IPS-NIHi11 (cell line): Measurements from ENCODE around the gene CCDC13.
A peak's percentile ranks its signal among the peaks of the same experiment; 100 is the strongest.

ENCODE experiments used
- DNase-seq: peaks from one replicate; pipeline ENCODE4 v3.0.0; 2012; ENCODE audit warnings: mixed read lengths, low spot score

Gene CCDC13

GRCh38 chr3:42796332-42796885 lies 23.4 kb upstream of the CCDC13 start:
- DNase-seq, result no peak

- no peak for DNase-seq
Measured at GRCh38 chr3:42795621-42796181, 22.6 kb upstream of the CCDC13 start.

- DNase-seq, result no peak
Measured at GRCh38 chr3:42790714-42791229, 17.7 kb upstream of the CCDC13 start.

GRCh38 chr3:42786631-42787030 lies 13.6 kb upstream of the CCDC13 start:
- no peak for DNase-seq

- DNase-seq, result no peak
Measured at GRCh38 chr3:42786212-42786611, 13.2 kb upstream of the CCDC13 start.

- peak; percentile 68 for DNase-seq
Measured at GRCh38 chr3:42780892-42781700, 8.0 kb upstream of the CCDC13 start.

GRCh38 chr3:42780398-42780797 lies 7.3 kb upstream of the CCDC13 start:
- no peak for DNase-seq

- no peak for DNase-seq
Measured at GRCh38 chr3:42778644-42779043, 5.6 kb upstream of the CCDC13 start.

GRCh38 chr3:42773409-42773751 lies 327 bp upstream of the CCDC13 start:
- no peak for DNase-seq

- no peak for DNase-seq
Measured at GRCh38 chr3:42771271-42771670, 1.8 kb downstream of the CCDC13 start.

- DNase-seq, result no peak
Measured at GRCh38 chr3:42769477-42770131, 3.4 kb downstream of the CCDC13 start.

GRCh38 chr3:42764561-42765295 lies 8.3 kb downstream of the CCDC13 start:
- no peak for DNase-seq

- DNase-seq, result no peak
Measured at GRCh38 chr3:42764115-42764514, 8.9 kb downstream of the CCDC13 start.

- no peak for DNase-seq
Measured at GRCh38 chr3:42763021-42763420, 10.0 kb downstream of the CCDC13 start.

- no peak for DNase-seq
Measured at GRCh38 chr3:42762046-42762724, 10.9 kb downstream of the CCDC13 start.

- DNase-seq, result no peak
Measured at GRCh38 chr3:42758126-42758525, 14.9 kb downstream of the CCDC13 start.

GRCh38 chr3:42756681-42757213 lies 16.3 kb downstream of the CCDC13 start:
- no peak for DNase-seq

GRCh38 chr3:42755681-42756578 lies 17.1 kb downstream of the CCDC13 start:
- DNase-seq, result peak; percentile 71

GRCh38 chr3:42753757-42754156 lies 19.3 kb downstream of the CCDC13 start:
- no peak for DNase-seq

- DNase-seq, result no peak
Measured at GRCh38 chr3:42752961-42753360, 20.1 kb downstream of the CCDC13 start.
